G401 (cell line): ENCODE measurements around the gene SEPTIN5. TPM values are rescaled to one million over a fixed set of nuclear protein-coding genes. Genes with fewer than 3 reads are reported as not detected.

Experiments used
- DNase-seq: peaks from one replicate; pipeline ENCODE4 v3.0.0-alpha.2; 2015; ENCODE audit warnings: low spot score
- in situ Hi-C: cut with HindIII; loops from 2 replicates; pipeline ENCODE4 v1.10.0; 2016; ENCODE audit warnings: low sequenced_read_pairs, mixed read lengths
- total RNA-seq: library from RNA; depleted of rRNA; stranded (reverse); fragments of >200 nt; shearing (Covaris generic); gene quantifications from 2 replicates; pipeline ENCODE4 v1.2.3, GENCODE V29; 2014; rRNA removed

The SEPTIN5 gene
- total RNA-seq, 1 experiment from 2014 or later, result 21.4 TPM

DNA sequence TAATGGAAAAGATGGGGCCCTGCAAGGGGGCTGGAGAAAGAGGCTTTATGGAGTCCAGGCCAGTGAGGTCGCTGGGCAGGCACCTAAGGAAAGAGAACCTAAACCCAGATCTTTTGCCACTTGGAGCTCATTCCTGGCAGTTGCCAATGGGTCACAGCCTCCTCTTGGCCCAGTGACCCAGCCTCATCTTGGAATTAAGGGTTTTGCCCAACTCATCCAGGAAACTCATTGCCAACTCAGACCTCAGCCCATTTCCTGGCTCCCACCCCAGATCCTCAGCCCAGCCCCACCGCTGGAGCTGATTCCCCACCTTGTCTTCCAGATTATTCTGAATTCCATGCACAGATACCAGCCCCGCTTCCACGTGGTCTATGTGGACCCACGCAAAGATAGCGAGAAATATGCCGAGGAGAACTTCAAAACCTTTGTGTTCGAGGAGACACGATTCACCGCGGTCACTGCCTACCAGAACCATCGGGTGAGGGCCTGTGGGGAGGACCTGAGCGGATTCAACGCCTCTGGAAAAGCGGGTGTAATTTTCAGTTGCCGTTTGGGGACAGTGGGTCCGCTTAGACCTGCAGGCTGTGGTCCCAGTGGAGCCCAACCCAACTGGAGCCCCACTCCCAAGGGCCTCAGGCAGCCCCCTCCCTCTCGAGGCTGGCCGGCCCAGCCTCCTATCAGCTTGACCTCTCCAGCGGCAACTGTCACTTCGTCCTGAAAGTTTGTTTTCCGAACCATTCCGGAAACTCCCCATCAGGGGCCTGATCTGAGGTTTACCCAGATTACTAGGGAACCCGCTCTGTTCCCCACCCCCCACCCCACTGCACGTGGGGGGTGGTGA lies 50.6 kb downstream of the SEPTIN5 start:
- no peak for DNase-seq
- in situ Hi-C loops, result loop anchor here (25.0 kb wide), 1 partner anchor 197 kb away; no protein-coding TSS in a partner anchor

DNA sequence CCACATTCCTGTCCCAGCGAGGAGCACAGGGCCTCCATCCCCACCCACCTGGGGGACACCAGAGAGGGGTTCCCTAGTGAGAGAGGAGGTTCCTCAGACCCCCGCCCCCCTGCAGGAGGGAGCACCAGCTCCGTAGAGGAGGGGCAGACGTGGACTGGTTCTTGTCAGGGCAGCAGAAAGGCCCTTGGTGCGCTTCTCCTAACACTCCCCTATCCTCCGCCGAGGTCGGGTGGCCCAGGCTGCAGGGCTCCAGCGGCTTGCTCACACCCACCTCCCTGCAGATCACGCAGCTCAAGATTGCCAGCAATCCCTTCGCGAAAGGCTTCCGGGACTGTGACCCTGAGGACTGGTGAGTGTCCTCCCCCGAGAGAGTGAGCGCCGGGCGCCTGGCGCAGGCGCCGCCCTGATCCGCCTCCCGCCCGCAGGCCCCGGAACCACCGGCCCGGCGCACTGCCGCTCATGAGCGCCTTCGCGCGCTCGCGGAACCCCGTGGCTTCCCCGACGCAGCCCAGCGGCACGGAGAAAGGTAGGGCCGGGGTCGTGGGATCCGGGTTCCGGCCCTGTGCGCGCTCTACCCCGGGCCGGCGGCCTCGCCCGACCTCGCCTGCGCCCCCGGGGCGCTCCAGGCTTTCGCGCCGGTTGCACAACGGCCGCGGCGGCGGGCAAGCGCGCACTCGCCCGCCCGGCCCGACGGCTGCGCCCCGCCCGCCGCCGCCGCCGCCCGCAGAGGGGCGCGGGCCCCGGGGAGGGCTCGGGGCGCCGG lies 51.4 kb downstream of the SEPTIN5 start:
- no peak for DNase-seq
- in situ Hi-C loops, result loop anchor here (25.0 kb wide), 1 partner anchor 197 kb away; no protein-coding TSS in a partner anchor

DNA sequence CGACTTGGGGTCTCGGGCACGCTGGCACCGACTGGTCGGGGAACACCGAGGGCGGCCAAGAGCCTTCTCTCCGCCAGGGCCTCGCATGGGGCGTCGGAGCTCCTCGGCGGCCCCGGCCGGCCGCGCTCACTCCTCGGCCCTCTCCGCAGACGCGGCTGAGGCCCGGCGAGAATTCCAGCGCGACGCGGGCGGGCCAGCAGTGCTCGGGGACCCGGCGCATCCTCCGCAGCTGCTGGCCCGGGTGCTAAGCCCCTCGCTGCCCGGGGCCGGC lies 51.9 kb downstream of the SEPTIN5 start:
- in situ Hi-C loops, result loop anchor here (25.0 kb wide), 1 partner anchor 196 kb away; no protein-coding TSS in a partner anchor
- DNase-seq, result no peak

DNA sequence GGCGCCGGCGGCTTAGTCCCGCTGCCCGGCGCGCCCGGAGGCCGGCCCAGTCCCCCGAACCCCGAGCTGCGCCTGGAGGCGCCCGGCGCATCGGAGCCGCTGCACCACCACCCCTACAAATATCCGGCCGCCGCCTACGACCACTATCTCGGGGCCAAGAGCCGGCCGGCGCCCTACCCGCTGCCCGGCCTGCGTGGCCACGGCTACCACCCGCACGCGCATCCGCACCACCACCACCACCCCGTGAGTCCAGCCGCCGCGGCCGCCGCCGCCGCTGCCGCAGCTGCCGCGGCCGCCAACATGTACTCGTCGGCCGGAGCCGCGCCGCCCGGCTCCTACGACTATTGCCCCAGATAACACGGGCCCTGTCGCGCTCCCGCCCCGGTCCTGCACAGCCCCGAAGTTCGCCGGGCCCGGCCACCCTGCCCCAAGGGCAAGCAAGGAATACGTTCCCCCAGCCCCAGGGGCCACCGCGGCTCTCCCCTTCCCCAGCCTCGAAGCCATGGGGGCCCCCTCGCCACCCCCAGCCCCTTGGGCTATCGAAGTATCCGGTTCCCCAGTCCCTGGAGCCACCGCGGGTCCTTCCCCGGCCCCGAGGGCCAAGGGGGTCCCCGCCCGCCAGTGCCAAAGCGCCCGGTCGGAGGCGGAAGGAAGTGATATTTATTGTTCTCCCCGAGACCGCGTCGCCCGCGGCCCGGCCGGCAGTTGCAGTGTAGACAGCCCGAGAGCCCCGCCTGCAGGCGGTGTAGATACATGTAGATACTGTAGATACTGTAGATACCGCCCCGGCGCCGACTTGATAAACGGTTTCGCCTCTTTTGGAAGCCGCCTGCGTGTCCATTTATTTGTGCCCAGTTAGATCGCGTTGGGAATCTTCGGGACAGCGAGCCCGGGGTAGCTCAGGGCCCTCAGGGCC lies 52.5 kb downstream of the SEPTIN5 start:
- in situ Hi-C loops, result loop anchor here (25.0 kb wide), 1 partner anchor 196 kb away; no protein-coding TSS in a partner anchor
- DNase-seq, result no peak

GRCh38 chr22:19767427-19768341 lies 53.4 kb downstream of the SEPTIN5 start:
- no peak for DNase-seq
- in situ Hi-C loops, result loop anchor here (25.0 kb wide), 1 partner anchor 195 kb away; no protein-coding TSS in a partner anchor

- in situ Hi-C loops, result loop anchor here (25.0 kb wide), 1 partner anchor 193 kb away; no protein-coding TSS in a partner anchor
- no peak for DNase-seq
Observed at GRCh38 chr22:19769393-19769715, 55.1 kb downstream of the SEPTIN5 start.

- in situ Hi-C loops, result loop anchor here (25.0 kb wide), 1 partner anchor 192 kb away; no protein-coding TSS in a partner anchor
- no peak for DNase-seq
Observed at GRCh38 chr22:19770349-19771220, 56.3 kb downstream of the SEPTIN5 start.

- in situ Hi-C loops, result loop anchor here (25.0 kb wide), 1 partner anchor 190 kb away; no protein-coding TSS in a partner anchor
- no peak for DNase-seq
Observed at GRCh38 chr22:19772422-19772672, 58.0 kb downstream of the SEPTIN5 start.

Other genes with a start within 250 kb of the SEPTIN5 start
- 74.1 and 84.8 TPM in 2 replicates for gene UFD1, start 235.3 kb upstream of the SEPTIN5 start, total RNA-seq
- 43.4 and 46.7 TPM in 2 replicates for gene CDC45, start 234.6 kb upstream of the SEPTIN5 start, total RNA-seq
- gene CLDN5, start 190.1 kb upstream of the SEPTIN5 start, total RNA-seq, result not detected in 2 replicates
- 3.2 and 4.7 TPM in 2 replicates for gene GP1BB, start 9.0 kb downstream of the SEPTIN5 start, total RNA-seq
- gene TBX1, start 46.3 kb downstream of the SEPTIN5 start, total RNA-seq, result 15.4 and 32.1 TPM in 2 replicates
- 20.4 TPM in 2 replicates for gene GNB1L, start 140.4 kb downstream of the SEPTIN5 start, total RNA-seq
- gene RTL10, start 140.4 kb downstream of the SEPTIN5 start, total RNA-seq, result 4.6 and 11.0 TPM in 2 replicates
- gene COMT, start 227.3 kb downstream of the SEPTIN5 start, total RNA-seq, result 142 and 187 TPM in 2 replicates
- 86.5 and 96.6 TPM in 2 replicates for gene TXNRD2, start 227.3 kb downstream of the SEPTIN5 start, total RNA-seq